ENCODE data around the gene NAPB. TPM values are rescaled to one million over a fixed set of nuclear protein-coding genes. Genes with fewer than 3 reads are reported as not detected.

Gene NAPB
- total RNA-seq, 2 experiments from 2014 or later, result 7.3 to 7.6 TPM

DNA sequence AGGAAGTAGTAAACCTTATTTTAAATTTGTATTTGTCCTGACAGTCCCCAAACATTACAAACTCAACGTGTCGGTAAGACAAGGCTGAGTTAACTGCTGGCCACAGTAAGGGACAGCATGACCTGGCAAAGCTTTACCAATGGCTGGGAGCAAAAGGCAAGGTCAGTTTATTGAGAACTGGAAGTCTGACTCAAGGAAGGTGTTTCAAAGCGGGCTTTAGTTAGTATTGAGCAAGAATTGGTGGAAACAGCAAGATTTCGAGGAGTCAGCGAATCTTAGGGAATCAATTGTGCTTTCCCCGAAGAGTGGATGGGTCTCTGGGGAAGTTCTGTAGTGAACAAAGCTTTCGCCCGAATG lies 60.2 kb downstream of the NAPB start:
- no peaks in the 10 kb centered on the region for H3K9me3 Mint-ChIP-seq
- DNase-seq, result no peak
- H3K4me1 Mint-ChIP-seq (ENCODE audit: low read depth), result peaks cover 42% of the 10 kb centered on the region
- ChIA-PET CTCF (interaction anchor here (1.1 to 2.3 kb wide), 2 partner anchors 11 to 60 kb away, joined by 5 to 8 read pairs; partner anchors contain the start of genes NAPB and NXT1), POLR2A (interaction anchor here (1.1 to 4.0 kb wide), 2 partner anchors 8 to 11 kb away, joined by 5 to 31 read pairs; partner anchors contain the start of gene NXT1)
- H3K27ac Mint-ChIP-seq, result peak overlapping the region; percentile 93
- peaks cover 14% of the 10 kb centered on the region for H3K36me3 Mint-ChIP-seq
- H3K4me3 Mint-ChIP-seq, result peak overlapping the region; percentile 80
- intact Hi-C loops (cut with micrococcal nuclease), result no loop called here
- peaks cover 2% of the 10 kb centered on the region for H3K27me3 Mint-ChIP-seq

DNA sequence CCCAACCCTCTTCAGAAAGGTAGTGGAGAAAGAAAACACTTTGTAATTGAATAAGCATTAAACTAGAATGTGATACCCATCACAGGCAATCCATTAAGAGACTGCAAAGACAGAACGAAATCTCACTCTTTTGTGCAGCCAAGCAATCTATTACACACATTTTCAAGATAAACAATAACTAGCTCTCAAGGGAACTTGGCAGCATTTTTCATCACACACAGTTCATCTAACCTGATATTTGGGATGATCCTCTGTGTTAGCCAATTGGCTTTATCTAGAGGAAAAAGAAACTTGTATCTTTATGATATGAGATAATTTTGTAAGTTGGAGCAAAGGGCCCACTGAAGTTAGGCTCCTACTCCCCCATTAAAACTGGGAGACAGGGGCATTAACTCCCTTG lies 60.8 kb downstream of the NAPB start:
- peaks cover 39% of the 10 kb centered on the region for H3K4me1 Mint-ChIP-seq (ENCODE audit: low read depth)
- intact Hi-C loops (cut with micrococcal nuclease), result no loop called here
- no peak for DNase-seq
- peak overlapping the region; percentile 80 for H3K4me3 Mint-ChIP-seq
- CTCF ChIA-PET, result interaction anchor here (2.3 to 3.2 kb wide), 2 partner anchors 10 to 61 kb away, joined by 5 to 27 read pairs; partner anchors contain the start of genes NAPB and NXT1
- peaks cover 2% of the 10 kb centered on the region for H3K27me3 Mint-ChIP-seq
- H3K36me3 Mint-ChIP-seq, result peaks cover 12% of the 10 kb centered on the region
- POLR2A ChIA-PET, result interaction anchor here (1.1 to 4.0 kb wide), 2 partner anchors 8 to 10 kb away, joined by 5 to 31 read pairs; partner anchors contain the start of gene NXT1
- H3K9me3 Mint-ChIP-seq, result no peaks in the 10 kb centered on the region
- peak overlapping the region; percentile 93 for H3K27ac Mint-ChIP-seq

DNA sequence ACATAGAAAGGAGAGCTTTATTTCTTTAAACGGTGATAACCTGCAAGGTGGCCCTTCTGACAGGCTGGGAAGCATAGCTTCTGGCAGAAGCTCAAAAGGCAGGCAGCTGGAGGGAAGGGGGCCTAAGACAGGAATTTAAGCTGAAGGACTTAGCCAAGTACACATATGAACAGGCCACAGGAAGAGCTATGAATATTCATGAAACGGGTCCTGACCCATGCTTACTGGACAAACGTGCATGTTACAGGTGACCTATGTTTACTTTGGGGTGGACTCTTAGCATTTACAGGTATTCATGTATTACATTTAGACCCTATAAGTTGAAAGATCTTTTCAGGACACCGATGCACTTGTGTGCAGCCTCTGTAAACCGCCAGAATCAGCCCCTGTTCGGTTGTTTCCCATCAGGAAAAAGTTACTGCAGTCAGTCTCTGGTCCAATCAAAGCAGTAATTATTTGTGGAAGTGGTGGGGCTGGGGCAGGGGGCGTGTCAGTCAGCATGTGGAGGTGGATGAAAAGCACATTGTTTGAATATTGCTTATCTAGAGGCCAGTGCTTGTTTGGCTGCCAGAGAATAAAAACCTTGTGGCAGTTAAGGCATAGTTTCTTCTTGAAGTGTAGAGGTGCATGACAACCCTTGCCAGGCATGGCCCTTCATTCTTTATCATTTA lies 62.2 kb downstream of the NAPB start:
- no peak for DNase-seq
- intact Hi-C loops (cut with micrococcal nuclease), result loop anchor here (1.0 to 10.0 kb wide), 4 partner anchors 9 to 1886 kb away; partner anchors contain the start of genes ACSS1, NXT1 and PYGB
- Mint-ChIP-seq H3K27me3 (peaks cover 2% of the 10 kb centered on the region), H3K9me3 (no peaks in the 10 kb centered on the region), H3K27ac (peak overlapping the region; percentile 5), H3K36me3 (peaks cover 4% of the 10 kb centered on the region), H3K4me3 (no peak overlapping the region), H3K4me1 (ENCODE audit: low read depth) (peaks cover 26% of the 10 kb centered on the region)
- POLR2A ChIA-PET, result interaction anchor here (4.0 kb wide), 1 partner anchor 9 kb away, joined by 31 read pairs; the partner anchor contains the start of gene NXT1
- CTCF ChIA-PET, result interaction anchor here (1.8 to 3.2 kb wide), 2 partner anchors 9 to 41 kb away, joined by 5 to 27 read pairs; partner anchors contain the start of gene NXT1

DNA sequence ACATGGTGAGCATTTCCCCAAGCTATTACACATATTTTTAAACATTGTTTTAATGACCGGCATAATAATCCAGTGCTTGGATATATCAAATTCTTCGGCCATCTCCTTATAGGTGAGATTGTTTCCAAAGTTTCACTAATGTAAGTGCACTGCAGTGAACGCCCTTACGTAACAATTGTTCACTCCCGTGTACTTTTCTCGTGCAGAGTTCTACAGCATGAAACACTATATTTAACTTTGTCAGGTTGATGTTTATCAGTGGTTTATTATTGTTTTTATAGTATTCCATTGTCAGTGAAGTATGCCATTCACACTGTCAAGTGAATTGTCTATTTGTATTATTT lies 62.8 kb downstream of the NAPB start:
- no peak for DNase-seq
- POLR2A ChIA-PET, result interaction anchor here (0.9 to 4.0 kb wide), 3 partner anchors 8 to 63 kb away, joined by 5 to 31 read pairs (median 10); partner anchors contain the start of genes NAPB and NXT1
- CTCF ChIA-PET, result interaction anchor here (1.2 to 3.2 kb wide), 4 partner anchors 8 to 63 kb away, joined by 4 to 27 read pairs (median 6); partner anchors contain the start of genes NAPB and NXT1
- Mint-ChIP-seq H3K27ac (peak overlapping the region; percentile 75), H3K4me3 (peak overlapping the region; percentile 73), H3K36me3 (peaks cover 6% of the 10 kb centered on the region), H3K4me1 (ENCODE audit: low read depth) (peaks cover 24% of the 10 kb centered on the region), H3K27me3 (peaks cover 2% of the 10 kb centered on the region), H3K9me3 (no peaks in the 10 kb centered on the region)
- intact Hi-C loops (cut with micrococcal nuclease), result loop anchor here (1.0 to 10.0 kb wide), 4 partner anchors 8 to 1886 kb away; partner anchors contain the start of genes ACSS1, NXT1 and PYGB

DNA sequence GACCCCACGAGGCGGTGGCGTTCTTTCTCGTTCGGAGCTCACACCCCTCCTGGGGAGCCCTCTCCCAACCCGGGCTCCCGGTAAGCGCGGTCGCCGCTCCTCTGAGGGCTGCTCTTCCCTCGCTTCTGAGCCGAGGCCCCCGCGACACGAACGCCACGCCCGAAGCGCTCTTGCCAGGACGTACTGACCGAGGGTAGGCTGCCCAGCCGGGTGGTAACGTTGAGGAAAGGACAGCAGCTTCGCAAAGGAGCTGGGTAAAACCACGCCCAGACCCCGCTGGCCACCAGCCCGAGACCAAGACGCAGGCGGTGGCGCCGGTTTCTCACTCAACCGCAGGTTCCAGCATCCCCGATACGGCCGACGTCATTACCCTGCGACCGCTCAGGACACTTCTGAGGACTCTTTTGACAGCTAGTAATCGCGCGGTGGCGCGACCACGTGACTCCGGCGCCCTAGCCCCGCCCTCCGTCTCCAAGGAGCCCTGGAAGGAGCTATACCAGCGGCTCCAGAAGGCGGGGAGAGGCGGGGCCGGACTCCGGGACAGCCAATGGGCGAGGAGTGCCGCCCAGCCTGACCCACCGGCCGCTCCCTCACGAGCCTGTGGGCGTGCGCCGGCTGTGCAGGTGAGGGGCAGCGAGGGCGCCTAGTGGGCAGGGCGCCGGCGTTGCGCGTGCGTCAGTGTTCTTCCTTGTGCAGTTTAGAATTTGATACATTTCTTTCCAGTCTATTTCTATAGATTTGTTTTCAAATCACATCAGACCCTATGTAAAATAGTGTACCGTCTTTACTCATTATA lies 63.3 kb downstream of the NAPB start:
- Mint-ChIP-seq H3K4me1 (ENCODE audit: low read depth) (peaks cover 19% of the 10 kb centered on the region), H3K9me3 (no peaks in the 10 kb centered on the region), H3K36me3 (peaks cover 6% of the 10 kb centered on the region), H3K27ac (peak overlapping the region; percentile 93), H3K4me3 (peak overlapping the region; percentile 92), H3K27me3 (peaks cover 2% of the 10 kb centered on the region)
- CTCF ChIA-PET, result interaction anchor here (1.2 to 3.2 kb wide), 4 partner anchors 8 to 63 kb away, joined by 4 to 27 read pairs (median 6); partner anchors contain the start of genes NAPB and NXT1
- peak; percentile 100 for DNase-seq
- POLR2A ChIA-PET, result interaction anchor here (0.9 to 1.1 kb wide), 2 partner anchors 8 to 64 kb away, joined by 5 to 10 read pairs; partner anchors contain the start of gene NAPB
- intact Hi-C loops (cut with micrococcal nuclease), result loop anchor here (1.0 to 10.0 kb wide), 4 partner anchors 8 to 1887 kb away; partner anchors contain the start of genes ACSS1, NXT1 and PYGB

DNA sequence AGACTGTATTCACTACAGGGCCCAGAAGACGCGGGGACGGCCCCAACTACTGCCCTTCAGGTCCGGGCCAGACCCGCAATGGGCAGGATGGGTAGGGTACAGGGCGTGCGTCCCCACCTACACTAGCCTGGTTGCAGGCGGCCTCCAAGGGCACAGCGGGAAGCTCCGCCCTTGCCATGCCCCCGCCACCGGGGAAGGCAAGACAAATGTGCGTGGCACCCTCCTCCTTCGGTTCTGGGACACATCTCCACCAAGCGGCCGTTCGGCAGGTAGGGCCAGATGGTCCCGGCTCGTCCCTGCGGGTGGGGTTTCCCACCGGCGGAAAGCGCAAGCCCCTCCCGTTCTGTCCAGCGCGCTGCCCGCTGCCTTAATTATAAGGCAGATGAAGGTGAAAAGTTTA lies 65.1 kb downstream of the NAPB start:
- Mint-ChIP-seq H3K9me3 (no peaks in the 10 kb centered on the region), H3K27me3 (no peaks in the 10 kb centered on the region), H3K4me1 (ENCODE audit: low read depth) (peaks cover 30% of the 10 kb centered on the region), H3K27ac (no peak overlapping the region), H3K4me3 (no peak overlapping the region), H3K36me3 (peaks cover 7% of the 10 kb centered on the region)
- intact Hi-C loops (cut with micrococcal nuclease), result loop anchor here (5.0 to 10.0 kb wide), 2 partner anchors 1701 to 1889 kb away; partner anchors contain the start of genes ACSS1 and PYGB
- POLR2A ChIA-PET, result no interaction called here
- CTCF ChIA-PET, result no interaction called here
- no peak for DNase-seq

DNA sequence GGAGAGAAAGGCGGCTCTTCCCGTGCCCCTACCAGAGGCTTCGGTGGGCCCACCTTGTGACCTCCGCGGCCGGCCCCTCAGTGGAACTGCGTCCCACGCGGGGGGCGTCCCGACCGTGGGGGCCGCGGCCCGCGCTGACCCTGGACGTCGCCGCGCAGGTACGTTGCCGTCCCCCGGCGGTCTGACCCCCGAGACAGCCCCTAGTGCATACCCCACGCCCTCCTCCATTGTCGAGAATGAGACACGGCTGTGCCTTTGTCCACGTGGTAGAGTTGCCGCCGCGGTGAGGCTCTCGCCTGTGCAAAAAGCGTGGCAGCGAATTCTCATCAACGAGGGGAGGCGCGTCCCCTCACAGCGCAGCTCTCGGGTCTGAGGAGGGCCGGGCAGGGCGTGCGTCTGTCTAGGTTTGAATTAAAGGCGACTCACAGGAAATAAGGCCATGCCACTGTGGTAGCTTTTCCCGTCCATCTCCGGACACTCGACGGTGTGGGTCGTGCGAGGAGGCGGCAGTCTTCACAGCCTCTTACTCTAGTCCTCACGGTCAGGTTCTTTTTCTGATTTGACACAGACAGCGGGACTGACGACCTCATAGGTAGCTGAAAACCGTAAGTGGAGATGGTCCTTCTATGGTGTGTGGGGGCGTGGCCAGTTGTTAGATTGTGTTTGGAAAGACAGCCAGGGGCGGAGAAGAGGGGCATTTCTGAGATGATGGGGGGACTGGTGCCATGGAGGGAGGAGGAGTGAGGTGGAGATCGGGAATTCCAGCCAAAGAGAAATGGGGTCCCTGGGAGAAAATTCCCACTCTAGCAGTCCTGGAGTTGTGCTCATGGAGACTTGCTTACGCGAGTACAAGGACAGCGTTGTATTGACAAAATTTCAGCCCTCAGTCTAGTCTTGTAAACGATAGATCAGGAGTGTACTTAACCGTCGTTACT lies 70.1 kb downstream of the NAPB start:
- Mint-ChIP-seq H3K27me3 (no peaks in the 10 kb centered on the region), H3K4me1 (ENCODE audit: low read depth) (peaks cover 26% of the 10 kb centered on the region), H3K4me3 (peak overlapping the region; percentile 88), H3K9me3 (no peaks in the 10 kb centered on the region), H3K27ac (peak overlapping the region; percentile 100), H3K36me3 (peaks cover 7% of the 10 kb centered on the region)
- ChIA-PET POLR2A (interaction anchor here (1.5 to 2.8 kb wide), 5 partner anchors 10 to 70 kb away, joined by 6 to 31 read pairs (median 10); partner anchors contain the start of genes GZF1 and NAPB), CTCF (interaction anchor here (0.6 to 2.6 kb wide), 7 partner anchors 8 to 96 kb away, joined by 3 to 32 read pairs (median 6); partner anchors contain the start of gene NAPB)
- DNase-seq, result peak; percentile 76
- intact Hi-C loops (cut with micrococcal nuclease), result loop anchor here (1.0 to 10.0 kb wide), 6 partner anchors 7 to 1894 kb away; partner anchors contain the start of gene PYGB

DNA sequence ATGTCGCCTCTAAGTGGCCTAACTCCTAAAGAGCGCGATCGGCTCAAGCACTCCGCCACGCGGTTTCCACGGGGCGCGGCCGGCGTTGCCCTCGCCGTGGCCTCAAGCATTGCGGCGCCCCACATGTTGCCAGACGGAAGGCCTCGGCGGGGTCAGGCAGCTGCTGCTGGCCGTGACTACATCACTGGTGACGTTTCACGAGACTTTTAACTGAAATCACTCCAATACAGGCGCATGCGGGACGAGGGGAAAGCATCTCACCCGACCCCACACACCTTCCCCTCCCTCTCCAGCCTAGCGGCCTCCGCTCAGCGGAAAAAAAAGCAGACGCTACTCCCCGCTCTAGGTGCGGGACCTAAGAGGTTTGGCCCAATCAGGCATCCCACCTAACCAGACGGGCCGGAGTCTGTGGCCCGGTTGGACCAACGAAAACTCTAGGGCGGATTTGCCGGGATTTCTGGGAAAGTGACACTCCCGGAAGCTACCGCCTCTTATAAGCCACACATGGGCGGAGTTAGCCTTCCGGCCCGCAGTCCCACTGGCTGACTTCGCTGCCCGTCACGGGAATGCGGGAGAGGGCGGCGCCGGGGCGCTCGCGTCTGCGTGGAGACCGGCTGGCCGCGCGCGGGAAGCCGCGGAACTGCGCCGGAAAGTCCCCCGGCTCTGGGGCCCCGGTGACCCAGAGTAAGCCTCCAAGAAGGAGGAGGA lies 70.9 kb downstream of the NAPB start, which contains the start of gene NXT1:
Gene NXT1 (plus strand): TSS at position 596 of the 708 bp plus-strand sequence. CDS start 3,251 bp downstream, outside the sequence.
- Mint-ChIP-seq H3K9me3 (no peaks in the 10 kb centered on the region), H3K4me3 (peak within 1 kb of the TSS; percentile 88), H3K27ac (peak within 1 kb of the TSS; percentile 100), H3K27me3 (no peaks in the 10 kb centered on the region), H3K36me3 (peaks cover 6% of the 10 kb centered on the region), H3K4me1 (ENCODE audit: low read depth) (peaks cover 26% of the 10 kb centered on the region)
- intact Hi-C loops (cut with micrococcal nuclease), result loop anchor here (1.0 to 10.0 kb wide), 5 partner anchors 8 to 1894 kb away; partner anchors contain the start of gene PYGB
- POLR2A ChIA-PET, result interaction anchor here (1.0 to 2.8 kb wide), 10 partner anchors 8 to 256 kb away, joined by 3 to 31 read pairs (median 8); partner anchors contain the start of genes GZF1 and NAPB
- CTCF ChIA-PET, result interaction anchor here (0.9 to 2.6 kb wide), 17 partner anchors 9 to 258 kb away, joined by 3 to 32 read pairs (median 5); partner anchors contain the start of genes GZF1 and NAPB
- peak; percentile 97 for DNase-seq

DNA sequence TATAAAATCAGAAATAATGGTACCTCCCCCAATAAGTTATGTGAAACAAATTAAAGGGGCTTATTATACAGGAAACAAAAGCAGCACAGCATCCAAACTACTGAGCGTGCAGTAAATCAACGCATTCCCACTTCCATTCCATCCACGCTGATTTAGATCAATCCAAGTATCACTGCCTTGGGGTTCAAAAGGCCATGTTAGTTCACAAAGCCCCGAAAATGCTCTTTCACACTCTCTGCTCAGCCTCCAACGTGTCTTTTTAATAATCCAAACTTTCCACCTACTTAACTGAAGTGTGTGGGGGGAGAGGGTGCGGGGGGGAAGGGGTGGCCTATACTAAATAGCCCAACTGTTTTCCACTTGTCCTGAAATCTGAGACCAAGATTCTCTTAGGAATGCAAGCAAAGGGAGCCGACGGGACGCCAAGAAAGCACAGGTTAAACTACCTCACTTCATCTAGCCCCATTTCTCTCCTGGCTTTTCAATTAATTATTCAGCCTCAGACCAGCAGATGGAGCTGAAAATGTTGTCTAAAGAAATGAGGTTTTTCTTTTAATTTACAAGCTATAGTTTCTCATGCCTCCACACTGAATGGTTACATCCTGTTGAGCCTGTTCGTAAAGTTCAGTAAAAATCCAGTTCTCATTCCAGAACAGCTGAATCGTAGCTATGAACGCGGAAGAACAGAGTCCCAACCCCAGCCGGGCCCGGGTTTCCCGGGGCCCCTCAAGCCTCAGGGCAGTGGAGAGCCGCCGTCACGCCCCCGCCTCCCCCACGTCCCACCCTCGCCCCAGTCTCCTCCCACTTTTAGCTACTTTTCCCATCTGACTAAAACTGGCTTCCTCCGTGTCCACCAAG lies 71.7 kb downstream of the NAPB start:
- Mint-ChIP-seq H3K9me3 (no peaks in the 10 kb centered on the region), H3K4me1 (ENCODE audit: low read depth) (peaks cover 26% of the 10 kb centered on the region), H3K27me3 (no peaks in the 10 kb centered on the region), H3K27ac (peak overlapping the region; percentile 100), H3K4me3 (peak overlapping the region; percentile 88), H3K36me3 (peaks cover 6% of the 10 kb centered on the region)
- intact Hi-C loops (cut with micrococcal nuclease), result loop anchor here (1.0 to 10.0 kb wide), 6 partner anchors 9 to 1895 kb away; partner anchors contain the start of gene PYGB
- ChIA-PET POLR2A (interaction anchor here (1.0 to 2.8 kb wide), 10 partner anchors 8 to 255 kb away, joined by 3 to 31 read pairs (median 8); partner anchors contain the start of genes GZF1 and NAPB), CTCF (interaction anchor here (0.9 to 2.6 kb wide), 16 partner anchors 10 to 259 kb away, joined by 3 to 32 read pairs (median 5); partner anchors contain the start of genes GZF1 and NAPB)
- DNase-seq, result peak; percentile 83
